CD14-positive monocyte (primary cell): Measurements from ENCODE around the gene CALR3. TPM values are rescaled to one million over a fixed set of nuclear protein-coding genes. Genes with fewer than 3 reads are reported as not detected.
A peak's percentile ranks its signal among the peaks of the same experiment; 100 is the strongest.

ENCODE experiments used
- DNase-seq, 3 donors: peaks; one replicate each; pipeline ENCODE4 v3.0.0-alpha.2; 2011 to 2022
- H2AFZ ChIP-seq: 2 replicates; pipeline ENCODE4 v1.6.0; 2012; ENCODE audit warnings: mild to moderate bottlenecking, low read depth, low read length, inconsistent platforms; ENCODE audit not compliant: insufficient read depth, poor library complexity, severe bottlenecking
- H3K27ac ChIP-seq, 2 donors: 1 replicate in 1 of 2; 2 replicates in 1 of 2; pipeline ENCODE4 v1.5.1; 2012 to 2013; ENCODE audit warnings: low read length in 2 of 2, control low read depth in 1 of 2, inconsistent platforms in 1 of 2, low read depth in 1 of 2, mild to moderate bottlenecking in 1 of 2
- H3K27me3 ChIP-seq, 2 donors: one replicate each; pipeline versions ENCODE4 v1.6.0 to v1.6.1; 2011 to 2013; ENCODE audit warnings: low read length in 2 of 2; ENCODE audit not compliant: control insufficient read depth in 2 of 2, insufficient read depth in 2 of 2
- H3K36me3 ChIP-seq, 2 donors: replicated peaks in 1 of 2; 1 replicate in 1 of 2; 2 replicates in 1 of 2; pipeline versions ENCODE4 v1.5.1 to v1.6.1; 2012 to 2013; ENCODE audit warnings: low read length in 2 of 2, control low read depth in 1 of 2, inconsistent platforms in 1 of 2, mild to moderate bottlenecking in 1 of 2; ENCODE audit not compliant: insufficient read depth in 2 of 2, control insufficient read depth in 1 of 2
- H3K4me1 ChIP-seq, 2 donors: 1 replicate in 1 of 2; 2 replicates in 1 of 2; pipeline versions ENCODE4 v1.5.1 to v1.6.1; 2012 to 2013; ENCODE audit warnings: low read length in 2 of 2, control low read depth in 1 of 2, inconsistent platforms in 1 of 2, mild to moderate bottlenecking in 1 of 2, moderate library complexity in 1 of 2; ENCODE audit not compliant: insufficient read depth in 2 of 2, control insufficient read depth in 1 of 2
- H3K4me2 ChIP-seq: replicated peaks from 2 replicates; pipeline ENCODE3; 2012; ENCODE audit warnings: low read length, moderate library complexity, mild to moderate bottlenecking; ENCODE audit not compliant: poor library complexity, severe bottlenecking; ENCODE audit errors: extremely low read depth
- H3K4me3 ChIP-seq, 3 experiments: fragments of 200-600 bp in 1 of 3; sonication (generic) in 1 of 3; replicated peaks in 1 of 3; 1 replicate in 2 of 3; 2 replicates in 1 of 3; pipeline ENCODE4 v1.5.1; 2011 to 2013; ENCODE audit warnings: low read length in 3 of 3, mild to moderate bottlenecking in 3 of 3, control low read depth in 2 of 3, low read depth in 2 of 3, inconsistent platforms in 1 of 3, moderate library complexity in 1 of 3
- H3K79me2 ChIP-seq: 2 replicates; pipeline ENCODE4 v1.6.0; 2012; ENCODE audit warnings: mild to moderate bottlenecking, control low read depth, inconsistent platforms, low read length, moderate library complexity; ENCODE audit not compliant: insufficient read depth
- H3K9ac ChIP-seq: 2 replicates; pipeline ENCODE4 v1.6.0; 2017; ENCODE audit warnings: low read length, mild to moderate bottlenecking; ENCODE audit not compliant: insufficient read depth, poor library complexity, severe bottlenecking
- H3K9me3 ChIP-seq, 2 donors: replicated peaks in 1 of 2; 1 replicate in 1 of 2; 2 replicates in 1 of 2; pipeline versions ENCODE4 v1.5.1 to v1.6.1; 2012 to 2013; ENCODE audit warnings: low read length in 2 of 2, control low read depth in 1 of 2; ENCODE audit not compliant: control insufficient read depth in 1 of 2, insufficient read depth in 1 of 2
- H4K20me1 ChIP-seq: 2 replicates; pipeline ENCODE4 v1.6.0; 2012; ENCODE audit warnings: mild to moderate bottlenecking, low read length, control low read depth, moderate library complexity; ENCODE audit not compliant: insufficient read depth
- H3K27ac Mint-ChIP-seq, 7 donors: one replicate each; pipeline ENCODE4 v1.8.0; 2020; ENCODE audit warnings: mild to moderate bottlenecking in 7 of 7, mixed read lengths in 7 of 7, moderate library complexity in 6 of 7, inconsistent platforms in 2 of 7
- H3K27me3 Mint-ChIP-seq, 3 donors: one replicate each; pipeline ENCODE4 v1.8.0; 2021 to 2022; ENCODE audit warnings: low read depth in 3 of 3, mild to moderate bottlenecking in 3 of 3, mixed read lengths in 3 of 3, moderate library complexity in 3 of 3, inconsistent platforms in 1 of 3
- H3K36me3 Mint-ChIP-seq, 2 donors: one replicate each; pipeline ENCODE4 v1.8.0; 2020; ENCODE audit warnings: mixed read lengths in 2 of 2, inconsistent platforms in 1 of 2, mild to moderate bottlenecking in 1 of 2
- H3K4me1 Mint-ChIP-seq: one replicate; pipeline ENCODE4 v1.8.0; 2020; ENCODE audit warnings: mild to moderate bottlenecking, mixed read lengths
- H3K4me3 Mint-ChIP-seq, 2 donors: one replicate each; pipeline ENCODE4 v1.8.0; 2020; ENCODE audit warnings: mild to moderate bottlenecking in 2 of 2, mixed read lengths in 2 of 2, moderate library complexity in 1 of 2
- H3K9me3 Mint-ChIP-seq, 7 donors: one replicate each; pipeline ENCODE4 v1.8.0; 2020 to 2022; ENCODE audit warnings: mixed read lengths in 7 of 7, mild to moderate bottlenecking in 6 of 7, moderate library complexity in 6 of 7, inconsistent platforms in 2 of 7
- CTCF ChIP-seq: fragments of 200-600 bp; IDR thresholded peaks from one replicate; pipeline ENCODE4 v1.8.0; 2022; ENCODE audit warnings: antibody characterized with exemption, mild to moderate bottlenecking
- WGBS: methylation state at CpG from one replicate; pipeline ENCODE4 v1.1.5; 2013; ENCODE audit warnings: missing lambda C conversion rate; ENCODE audit not compliant: insufficient coverage; 5-methylcytosine and 5-hydroxymethylcytosine counted together
- intact Hi-C, 2 donors: fragments of 100-400 bp; cut with micrococcal nuclease; formaldehyde crosslinking; loops; one replicate each; pipeline versions ENCODE4 v1.15.0 to v1.15.1; 2023
- polyA plus RNA-seq, 3 donors: library from polyadenylated mRNA; depleted of rRNA in 1 of 3; unstranded in 2 of 3; stranded (reverse) in 1 of 3; fragments of 300-500 nt in 2 of 3; fragments of >200 nt in 1 of 3; fragmentation: Illumina TruSeq in 2 of 3; gene quantifications; 1 replicate in 2 of 3; 2 replicates in 1 of 3; pipeline ENCODE4 v1.2.3, GENCODE V29; 2012 to 2021

CALR3 gene
- polyA plus RNA-seq, 3 donors, result not detected

GRCh38 chr19:16470911-16471811 is 24.8 kb downstream of the CALR3 start:
- peaks cover 31% of the 10 kb centered on the region for H3K4me1 Mint-ChIP-seq
- peaks cover 0 to 2% (median 0%) of the 10 kb centered on the region in 3 donors for H3K27me3 Mint-ChIP-seq
- Histone ChIP-seq H3K9me3 (peaks cover 0 to 8% of the 10 kb centered on the region in 2 donors), H2AFZ (peak overlapping the region; percentile 73), H3K4me2 (peak overlapping the region; percentile 97), H3K4me1 (peaks cover 22 to 30% of the 10 kb centered on the region in 2 donors), H3K79me2 (peaks cover 54% of the 10 kb centered on the region), H3K36me3 (no peaks in the 10 kb centered on the region), H3K27ac (peak overlapping the region in 1 of 2 donors; percentile 59), H3K9ac (peak overlapping the region; percentile 79), H4K20me1 (peaks cover 48% of the 10 kb centered on the region), H3K27me3 (no peaks in the 10 kb centered on the region), H3K4me3 (peak overlapping the region; percentile 58 to 89 (median 67))
- H3K36me3 Mint-ChIP-seq, result peaks cover 15% of the 10 kb centered on the region in 2 donors
- peaks cover 0 to 8% (median 5%) of the 10 kb centered on the region in 7 donors for H3K9me3 Mint-ChIP-seq
- no peak for TF ChIP-seq CTCF
- peak in 1 of 3 donors; percentile 16 for DNase-seq
- WGBS, result under 1% methylated on average over 63 of the region's 67 CpGs
- peak overlapping the region in 5 of 7 donors; percentile 62 to 82 (median 71) for H3K27ac Mint-ChIP-seq
- peak overlapping the region; percentile 85 to 92 for H3K4me3 Mint-ChIP-seq
- intact Hi-C loops, result loop anchor here in 1 of 2 donors (2.0 kb wide), 1 partner anchor 24 kb away; no protein-coding TSS in a partner anchor

- Histone ChIP-seq H3K27me3 (no peaks in the 10 kb centered on the region), H3K27ac (no peak overlapping the region), H3K4me2 (peak overlapping the region; percentile 97), H3K36me3 (no peaks in the 10 kb centered on the region), H3K4me1 (peaks cover 22 to 30% of the 10 kb centered on the region in 2 donors), H3K79me2 (peaks cover 60% of the 10 kb centered on the region), H4K20me1 (peaks cover 54% of the 10 kb centered on the region), H3K9ac (no peak overlapping the region), H2AFZ (no peak overlapping the region), H3K9me3 (peaks cover 0 to 8% of the 10 kb centered on the region in 2 donors), H3K4me3 (peak overlapping the region in 1 of 3 experiments; percentile 89)
- H3K27me3 Mint-ChIP-seq, result peaks cover 0 to 2% (median 0%) of the 10 kb centered on the region in 3 donors
- intact Hi-C loops, result loop anchor here in 1 of 2 donors (2.0 kb wide), 1 partner anchor 24 kb away; no protein-coding TSS in a partner anchor
- peaks cover 15 to 16% of the 10 kb centered on the region in 2 donors for H3K36me3 Mint-ChIP-seq
- no peak for TF ChIP-seq CTCF
- 100% methylated on average over 2 of the region's 7 CpGs for WGBS
- peak overlapping the region in 1 of 7 donors; percentile 50 for H3K27ac Mint-ChIP-seq
- H3K4me3 Mint-ChIP-seq, result peak overlapping the region; percentile 85 to 92
- DNase-seq, result no peak
- peaks cover 32% of the 10 kb centered on the region for H3K4me1 Mint-ChIP-seq
- peaks cover 0 to 8% (median 5%) of the 10 kb centered on the region in 7 donors for H3K9me3 Mint-ChIP-seq
Measured at GRCh38 chr19:16470541-16470910, 25.4 kb downstream of the CALR3 start.
